SK-N-SH treated with all-trans-retinoic acid at 6 μM for 48 hours (cell line): ENCODE results near the gene APOLD1.

Experiments used
- BACH2 ChIP-seq: fragments of 250-450 bp; sonication (Bioruptor Pico); IDR thresholded peaks from 2 replicates; pipeline ENCODE4 v1.9.0; 2021; ENCODE audit warnings: mild to moderate bottlenecking, borderline replicate concordance
- ISL1 ChIP-seq: fragments of 250-450 bp; sonication (Bioruptor Pico); IDR thresholded peaks from 2 replicates; pipeline ENCODE4 v2.1.2; 2022; ENCODE audit warnings: mild to moderate bottlenecking, moderate library complexity
- ZNF565 ChIP-seq: fragments of 450-650 bp; formaldehyde crosslinking; conservative IDR thresholded peaks from 2 replicates; pipeline ENCODE4 v1.5.0; 2020; ENCODE audit warnings: low read depth, mild to moderate bottlenecking, moderate library complexity
- ZNF8 ChIP-seq: fragments of 450-650 bp; formaldehyde crosslinking; IDR thresholded peaks from 2 replicates; pipeline ENCODE4 v1.5.0; 2020; ENCODE audit warnings: mild to moderate bottlenecking, moderate library complexity

DNA sequence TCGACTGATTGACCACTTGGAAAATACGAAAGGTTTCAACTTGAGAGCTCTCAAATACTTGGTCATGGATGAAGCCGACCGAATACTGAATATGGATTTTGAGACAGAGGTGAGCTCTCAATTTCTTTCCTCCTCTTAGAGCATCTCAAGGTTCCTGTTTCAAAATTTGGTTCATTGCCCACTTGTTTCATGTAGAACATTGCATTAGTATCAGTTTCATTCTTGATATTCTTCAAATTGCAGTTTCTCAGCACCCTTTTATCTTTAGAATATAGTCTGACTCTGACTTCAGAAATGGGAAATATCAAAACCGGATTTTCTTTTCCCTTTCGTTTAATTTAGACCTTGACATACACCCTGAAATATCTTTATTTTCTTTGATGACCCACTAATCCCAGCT, 36.5 kb downstream of the APOLD1 start:
- TF ChIP-seq ZNF565 (CRISPR knock-in tag): no peak
- TF ChIP-seq BACH2 (CRISPR knock-in tag): no peak
- no peak for TF ChIP-seq ZNF8 (CRISPR knock-in tag)
- TF ChIP-seq ISL1: no peak
